Type B pancreatic cell (in vitro differentiated cells): ENCODE results near the gene MACC1. TPM values are rescaled to one million over a fixed set of nuclear protein-coding genes. Genes with fewer than 3 reads are reported as not detected.

Source experiments
- DNase-seq: peaks from one replicate; pipeline ENCODE4 v3.0.0; 2021; ENCODE audit warnings: mixed read lengths; ENCODE audit not compliant: unreplicated experiment; ENCODE audit errors: extremely low spot score
- H3K27ac Mint-ChIP-seq: 2 replicates; pipeline ENCODE4 v1.8.0; 2021; ENCODE audit warnings: mild to moderate bottlenecking, mixed read lengths
- H3K27me3 Mint-ChIP-seq: 2 replicates; pipeline ENCODE4 v1.8.0; 2021; ENCODE audit warnings: mixed read lengths
- H3K36me3 Mint-ChIP-seq: 2 replicates; pipeline ENCODE4 v1.8.0; 2021; ENCODE audit warnings: mixed read lengths
- H3K4me1 Mint-ChIP-seq: one replicate; pipeline ENCODE4 v1.8.0; 2021; ENCODE audit warnings: mixed read lengths; ENCODE audit not compliant: unreplicated experiment
- H3K4me3 Mint-ChIP-seq: 2 replicates; pipeline ENCODE4 v1.8.0; 2021; ENCODE audit warnings: mild to moderate bottlenecking, mixed read lengths
- H3K9me3 Mint-ChIP-seq: 2 replicates; pipeline ENCODE4 v1.8.0; 2021; ENCODE audit warnings: mixed read lengths
- total RNA-seq: library from RNA; stranded (reverse); gene quantifications from 2 replicates; pipeline ENCODE4 v1.2.1, GENCODE V29; 2021; ENCODE audit warnings: low replicate concordance
- TF ChIP-seq, protein P1 (sequence below): fragments of 200-600 bp; sonication (generic); conservative IDR thresholded peaks from 2 replicates; pipeline ENCODE4 v1.5.0; 2021; ENCODE audit warnings: antibody characterized with exemption, mild to moderate bottlenecking

Gene MACC1
- total RNA-seq, 1 donor from 2014 or later = 14.8 TPM

DNA sequence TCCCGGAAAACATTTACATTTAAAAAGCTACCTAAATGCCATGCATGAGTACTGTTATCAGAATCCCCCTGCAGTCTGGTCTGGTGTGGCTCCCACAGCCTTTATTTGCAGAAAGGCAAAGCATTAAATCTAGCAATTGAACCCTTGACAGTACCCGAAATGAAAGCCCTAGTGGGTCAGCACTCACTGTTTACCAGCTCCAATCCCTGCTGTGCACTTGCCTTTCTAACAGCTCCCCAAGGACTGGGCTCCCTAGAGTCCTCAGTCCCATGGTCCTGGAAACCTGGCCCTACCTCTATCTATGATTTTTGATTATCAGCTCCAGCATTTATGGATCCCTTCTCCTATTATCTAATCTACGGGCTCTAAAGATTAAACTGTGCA, 1.9 kb upstream of the MACC1 start:
- DNase-seq = no peak
- TF ChIP-seq, protein P1, sequence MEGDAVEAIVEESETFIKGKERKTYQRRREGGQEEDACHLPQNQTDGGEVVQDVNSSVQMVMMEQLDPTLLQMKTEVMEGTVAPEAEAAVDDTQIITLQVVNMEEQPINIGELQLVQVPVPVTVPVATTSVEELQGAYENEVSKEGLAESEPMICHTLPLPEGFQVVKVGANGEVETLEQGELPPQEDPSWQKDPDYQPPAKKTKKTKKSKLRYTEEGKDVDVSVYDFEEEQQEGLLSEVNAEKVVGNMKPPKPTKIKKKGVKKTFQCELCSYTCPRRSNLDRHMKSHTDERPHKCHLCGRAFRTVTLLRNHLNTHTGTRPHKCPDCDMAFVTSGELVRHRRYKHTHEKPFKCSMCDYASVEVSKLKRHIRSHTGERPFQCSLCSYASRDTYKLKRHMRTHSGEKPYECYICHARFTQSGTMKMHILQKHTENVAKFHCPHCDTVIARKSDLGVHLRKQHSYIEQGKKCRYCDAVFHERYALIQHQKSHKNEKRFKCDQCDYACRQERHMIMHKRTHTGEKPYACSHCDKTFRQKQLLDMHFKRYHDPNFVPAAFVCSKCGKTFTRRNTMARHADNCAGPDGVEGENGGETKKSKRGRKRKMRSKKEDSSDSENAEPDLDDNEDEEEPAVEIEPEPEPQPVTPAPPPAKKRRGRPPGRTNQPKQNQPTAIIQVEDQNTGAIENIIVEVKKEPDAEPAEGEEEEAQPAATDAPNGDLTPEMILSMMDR = no peak
- no peak overlapping the region for H3K4me3 Mint-ChIP-seq
- no peaks in the 10 kb centered on the region for H3K27me3 Mint-ChIP-seq
- peak overlapping the region; percentile 100 for H3K27ac Mint-ChIP-seq
- H3K9me3 Mint-ChIP-seq = peaks cover 5% of the 10 kb centered on the region
- peaks cover 5% of the 10 kb centered on the region for H3K36me3 Mint-ChIP-seq
- peaks cover 9% of the 10 kb centered on the region for H3K4me1 Mint-ChIP-seq

DNA sequence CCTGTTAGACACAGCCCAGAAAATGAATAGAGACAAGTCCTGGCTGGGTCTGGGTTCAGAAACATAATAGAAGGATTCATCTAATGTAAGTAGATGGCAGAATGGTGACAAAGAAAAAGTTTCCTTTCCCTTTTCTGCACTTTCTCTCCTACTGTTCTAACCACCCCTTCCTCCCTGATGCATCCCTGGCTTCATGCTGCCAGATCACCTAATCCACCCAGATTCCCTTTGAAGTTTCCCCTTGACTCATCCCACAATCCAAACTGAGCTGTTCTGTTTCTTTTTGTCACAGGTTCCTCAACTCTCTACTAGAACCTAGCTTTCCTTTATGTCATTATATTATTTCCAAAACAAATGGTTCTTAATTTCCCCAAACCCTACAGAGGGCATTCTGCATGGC, 1.1 kb upstream of the MACC1 start:
- TF ChIP-seq, protein P1 = no peak
- H3K36me3 Mint-ChIP-seq = peaks cover 7% of the 10 kb centered on the region
- no peaks in the 10 kb centered on the region for H3K27me3 Mint-ChIP-seq
- H3K4me1 Mint-ChIP-seq = peaks cover 9% of the 10 kb centered on the region
- DNase-seq = no peak
- peak overlapping the region; percentile 88 for H3K4me3 Mint-ChIP-seq
- H3K9me3 Mint-ChIP-seq = peaks cover 5% of the 10 kb centered on the region
- peak overlapping the region; percentile 100 for H3K27ac Mint-ChIP-seq

DNA sequence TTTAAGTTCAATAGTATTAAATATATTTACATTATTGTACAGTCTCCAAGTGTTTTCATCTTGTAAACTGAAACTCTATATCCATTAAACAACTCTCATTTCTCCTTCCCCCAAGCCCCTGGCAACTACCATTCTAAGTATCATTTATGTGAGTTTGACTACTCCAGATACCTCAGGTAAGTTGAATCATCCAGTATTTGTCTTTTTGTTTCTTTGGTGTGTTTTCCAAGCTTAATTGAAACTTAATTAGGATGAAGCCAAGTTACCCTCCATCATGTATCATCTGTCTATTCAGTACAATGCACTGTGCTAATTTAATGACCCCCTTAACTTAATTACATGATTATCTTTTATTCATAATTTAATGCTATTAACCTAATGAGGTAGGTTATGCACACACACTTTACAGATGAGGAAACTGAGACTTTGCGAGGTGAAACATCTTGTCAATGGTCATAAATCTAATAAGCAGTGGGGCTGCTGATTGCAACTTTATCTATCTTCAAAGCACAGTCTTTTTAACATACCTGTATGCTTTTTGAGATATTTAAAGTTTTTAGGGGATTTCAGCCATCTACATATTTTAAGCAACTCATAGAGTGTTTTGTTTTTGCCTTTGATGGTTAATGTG, 663 bp downstream of the MACC1 start:
- Mint-ChIP-seq H3K27me3 (no peaks in the 10 kb centered on the region), H3K36me3 (peaks cover 8% of the 10 kb centered on the region), H3K27ac (peak overlapping the region; percentile 100), H3K9me3 (peaks cover 5% of the 10 kb centered on the region), H3K4me3 (peak overlapping the region; percentile 88), H3K4me1 (peaks cover 9% of the 10 kb centered on the region)
- TF ChIP-seq, protein P1 = no peak
- DNase-seq = no peak

DNA sequence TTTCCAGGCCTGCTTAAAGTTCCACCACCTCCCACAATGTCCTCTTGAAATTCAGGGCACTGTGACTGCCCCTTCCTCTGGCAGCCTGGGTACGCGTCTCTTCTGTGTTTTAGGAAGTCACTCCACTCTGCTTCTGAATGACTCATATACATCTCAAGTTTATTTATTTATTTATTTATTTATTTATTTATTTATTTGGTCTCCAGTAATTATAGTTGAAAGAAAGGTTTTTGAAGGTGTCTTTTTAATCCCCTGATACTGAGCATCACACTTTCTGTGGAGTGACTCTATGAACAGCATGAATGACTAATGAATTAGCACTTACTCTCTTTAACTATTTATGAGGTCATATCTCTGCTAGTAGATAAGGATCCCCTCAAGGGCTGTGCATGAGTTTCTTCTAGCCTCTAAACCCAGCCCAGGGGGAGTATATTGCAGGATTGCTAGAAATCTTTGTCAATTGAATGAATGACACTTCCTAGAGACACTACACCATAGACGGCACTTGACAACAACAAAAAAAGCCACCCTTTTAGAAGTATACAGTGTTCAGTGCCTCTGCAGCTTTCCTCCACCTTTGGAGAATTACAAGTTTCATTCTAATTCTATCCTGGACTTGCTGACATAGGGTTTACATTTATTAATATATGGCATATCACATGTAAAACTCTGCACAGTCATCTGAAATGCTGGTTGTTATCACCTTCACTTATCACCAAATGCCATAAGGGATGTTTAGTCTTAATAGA, 2.1 kb downstream of the MACC1 start:
- H3K27me3 Mint-ChIP-seq = no peaks in the 10 kb centered on the region
- DNase-seq = no peak
- peaks cover 8% of the 10 kb centered on the region for H3K36me3 Mint-ChIP-seq
- H3K4me3 Mint-ChIP-seq = peak overlapping the region; percentile 78
- peak overlapping the region; percentile 56 for H3K27ac Mint-ChIP-seq
- H3K9me3 Mint-ChIP-seq = peaks cover 5% of the 10 kb centered on the region
- TF ChIP-seq, protein P1 = no peak
- peaks cover 6% of the 10 kb centered on the region for H3K4me1 Mint-ChIP-seq

DNA sequence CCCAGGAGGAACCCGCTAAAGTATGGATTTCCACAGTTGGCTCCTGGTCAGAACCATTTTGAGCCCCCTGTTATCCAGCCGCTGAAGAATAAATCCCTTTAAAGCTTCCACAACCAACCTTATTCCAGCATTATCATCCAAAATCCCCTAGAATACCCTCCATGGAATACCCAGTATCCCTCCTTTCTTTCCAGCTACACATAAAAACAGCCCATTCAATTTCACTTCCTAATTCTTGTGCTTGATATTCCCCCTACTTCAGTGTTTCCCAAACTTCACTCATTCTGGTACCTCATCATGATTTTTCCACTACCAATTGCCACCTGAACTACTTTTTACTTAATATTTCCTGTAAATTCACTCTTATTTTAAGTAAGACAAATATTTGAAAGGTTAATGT, 3.1 kb downstream of the MACC1 start:
- TF ChIP-seq, protein P1 = no peak
- Mint-ChIP-seq H3K4me3 (no peak overlapping the region), H3K27me3 (no peaks in the 10 kb centered on the region), H3K27ac (no peak overlapping the region), H3K9me3 (no peaks in the 10 kb centered on the region), H3K36me3 (peaks cover 15% of the 10 kb centered on the region), H3K4me1 (no peaks in the 10 kb centered on the region)
- no peak for DNase-seq
